Stimulated activated CD8-positive, alpha-beta memory T cell treated with anti-CD3 and anti-CD28 coated beads, Interleukin-12 subunit alpha, Interleukin-12 subunit beta, amount 100 ng/mL, for 4 hours (primary cell): ENCODE data around the gene PTPRN2.
"Not testable (repeated sequence)": the region's sequence is repeated elsewhere in the genome, so short reads cannot be mapped to it uniquely, and the experiment has no call there.

Experiments used
- DNase-seq: peaks from one replicate; pipeline ENCODE4 v3.0.0-alpha.2; 2020; ENCODE audit warnings: low read depth

The PTPRN2 gene

DNA sequence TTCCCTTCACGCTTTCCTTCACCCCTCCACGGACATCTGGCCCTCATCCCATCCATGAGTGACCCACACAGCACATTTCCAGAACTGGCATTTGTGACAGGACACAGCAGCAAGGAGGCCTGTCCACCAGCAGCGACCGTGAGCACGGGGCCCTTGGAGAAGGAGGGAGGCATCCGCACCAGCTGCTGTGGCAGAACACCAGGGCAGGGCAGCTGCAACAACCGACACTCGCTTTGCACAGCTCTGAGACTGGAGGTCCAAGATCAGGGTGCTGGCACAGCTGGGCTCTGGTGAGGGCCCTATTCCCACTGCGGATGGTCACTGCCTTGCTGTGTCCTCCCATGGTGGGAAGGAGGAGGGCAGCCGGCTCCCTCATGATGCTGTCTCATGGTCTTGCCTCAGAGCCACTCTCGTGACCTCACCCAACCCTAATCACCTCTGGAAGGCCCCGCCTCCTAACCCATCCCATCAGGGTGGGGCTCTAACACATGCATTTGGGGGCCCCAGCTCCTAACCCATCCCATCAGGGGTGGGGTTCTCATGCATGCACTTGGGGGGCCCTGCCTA lies 36.7 kb downstream of the PTPRN2 start:
- DNase-seq: no peak

DNA sequence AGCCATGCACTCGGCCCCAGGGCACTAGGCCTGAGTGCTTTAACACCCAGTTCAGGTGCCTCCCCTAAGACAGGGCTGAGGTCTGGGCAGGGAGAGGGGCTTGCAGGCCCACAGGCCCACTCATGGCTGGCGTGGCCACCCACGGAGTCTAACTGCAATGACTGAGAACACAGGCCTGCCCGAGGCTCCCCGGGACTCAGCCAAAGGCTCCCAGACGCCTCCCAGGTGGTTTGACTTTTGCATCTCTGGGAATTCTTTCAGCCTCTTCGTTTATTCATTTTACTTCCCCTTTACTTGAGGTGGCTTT lies 37.3 kb downstream of the PTPRN2 start:
- DNase-seq: no peak

DNA sequence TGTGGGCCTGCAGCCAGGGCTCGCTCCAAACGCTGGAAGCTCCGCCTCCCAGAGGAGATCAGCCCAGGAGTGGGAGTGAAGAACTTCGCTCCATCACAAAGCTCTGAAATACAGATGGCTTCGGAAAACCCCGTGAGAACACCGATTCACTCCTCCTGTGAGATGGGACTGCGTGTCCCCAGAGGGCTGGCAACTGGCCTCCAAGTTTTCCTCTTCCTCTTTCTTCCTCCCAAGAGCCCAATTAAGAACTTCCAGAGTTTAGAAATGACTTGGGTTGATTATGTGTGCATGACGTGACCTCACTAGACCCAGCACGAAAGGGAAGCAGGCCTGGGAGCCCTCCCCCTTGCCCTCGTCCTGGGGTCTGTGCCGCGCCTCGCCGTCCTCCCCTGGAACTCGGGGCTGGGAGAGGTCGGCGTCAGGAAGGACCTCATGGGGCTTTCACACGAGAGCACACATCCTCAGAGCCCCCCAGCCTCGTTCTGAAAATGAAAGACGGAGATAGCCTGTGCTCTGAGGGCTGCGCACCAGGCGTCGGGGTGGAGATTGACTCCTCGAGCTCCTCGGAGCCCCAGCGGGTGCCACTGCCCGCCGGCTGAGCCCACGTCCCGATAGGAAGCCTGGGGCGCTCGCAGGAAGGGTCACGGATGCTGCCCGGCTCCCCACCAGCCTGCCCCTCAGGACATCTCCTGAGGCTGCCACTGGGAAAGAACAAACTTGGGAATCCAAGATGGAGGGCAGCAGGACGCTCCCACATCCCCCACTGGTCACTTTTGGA lies 37.8 kb downstream of the PTPRN2 start:
- no peak for DNase-seq

DNA sequence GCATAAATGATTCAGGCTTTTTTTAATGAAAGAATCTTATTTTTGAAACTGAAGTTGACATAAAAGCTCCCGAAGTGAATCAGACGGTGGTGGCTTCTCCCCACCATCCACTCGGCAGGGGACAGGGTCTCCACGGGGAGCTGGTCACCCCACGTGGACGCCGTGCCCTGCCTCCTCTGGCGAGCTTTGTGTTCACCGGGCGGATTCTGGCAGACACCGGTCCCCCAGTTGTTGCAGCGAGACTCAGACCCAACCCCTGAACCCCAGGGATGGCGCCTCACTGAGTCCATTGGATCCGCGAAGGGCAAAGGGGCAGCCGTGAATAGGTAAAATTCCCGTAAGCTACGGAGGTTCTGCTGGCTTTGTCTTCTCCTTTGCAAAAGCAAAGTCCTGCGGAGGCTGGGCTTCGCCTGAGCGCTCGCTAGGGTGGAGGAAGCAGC lies 38.4 kb downstream of the PTPRN2 start:
- no peak for DNase-seq

DNA sequence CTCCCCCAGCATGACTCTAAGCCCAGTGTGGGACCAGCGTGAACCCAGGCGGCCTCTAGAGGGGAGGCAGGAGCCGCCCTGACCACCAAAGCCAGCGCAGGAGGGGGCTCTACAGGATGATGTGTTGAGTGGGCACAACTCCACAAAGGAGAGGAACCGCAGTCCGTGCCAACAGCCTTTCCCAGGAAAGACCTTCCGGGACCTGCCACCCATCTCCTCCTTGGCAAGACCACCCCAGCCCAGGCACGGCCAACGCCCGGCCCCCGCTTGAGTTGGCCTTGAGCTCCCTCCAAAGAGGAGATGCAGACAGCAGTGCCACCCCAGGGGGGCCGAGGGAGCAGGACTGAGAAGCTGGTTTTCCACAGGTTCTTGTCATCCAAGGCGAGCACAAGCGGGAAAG lies 38.9 kb downstream of the PTPRN2 start:
- no peak for DNase-seq

DNA sequence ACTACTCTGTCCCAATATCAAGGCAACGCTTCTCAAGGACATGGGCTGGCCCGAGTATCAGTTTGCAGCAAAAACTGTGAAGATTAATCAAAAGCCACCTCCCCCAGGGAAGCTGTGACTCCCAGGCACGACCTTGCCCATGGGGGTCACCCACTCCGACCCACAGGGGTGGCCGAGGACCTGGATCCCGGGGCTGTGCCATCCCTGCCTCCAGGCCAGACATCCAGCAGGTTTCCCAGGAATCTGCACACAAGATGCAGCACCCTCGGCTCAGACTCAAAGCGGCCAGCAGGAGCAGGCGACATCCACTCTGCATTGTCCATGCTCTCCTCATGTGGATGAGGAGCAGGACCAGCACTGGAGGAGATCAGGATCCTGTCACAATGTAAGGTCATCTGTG lies 39.8 kb downstream of the PTPRN2 start:
- DNase-seq: no peak

DNA sequence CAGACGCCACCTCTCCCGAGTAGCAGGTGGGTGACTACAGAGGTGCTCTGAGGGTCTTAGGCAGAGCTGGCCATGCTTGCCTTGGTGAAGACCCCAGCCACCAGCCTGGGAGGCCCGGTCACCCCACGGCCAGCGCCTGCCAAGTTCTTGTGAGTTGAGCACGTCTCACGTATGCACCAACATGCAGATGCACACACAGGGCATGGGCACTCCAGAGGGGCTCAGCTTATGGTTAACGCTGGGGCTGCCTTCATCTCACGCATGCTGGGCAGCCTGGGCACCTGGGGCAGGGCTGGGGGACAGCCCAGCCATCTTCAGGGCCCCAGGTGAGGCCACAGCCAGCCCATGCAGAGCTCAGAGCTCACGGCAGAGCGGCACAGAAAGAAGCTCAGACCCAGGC lies 41.0 kb downstream of the PTPRN2 start:
- no peak for DNase-seq

DNA sequence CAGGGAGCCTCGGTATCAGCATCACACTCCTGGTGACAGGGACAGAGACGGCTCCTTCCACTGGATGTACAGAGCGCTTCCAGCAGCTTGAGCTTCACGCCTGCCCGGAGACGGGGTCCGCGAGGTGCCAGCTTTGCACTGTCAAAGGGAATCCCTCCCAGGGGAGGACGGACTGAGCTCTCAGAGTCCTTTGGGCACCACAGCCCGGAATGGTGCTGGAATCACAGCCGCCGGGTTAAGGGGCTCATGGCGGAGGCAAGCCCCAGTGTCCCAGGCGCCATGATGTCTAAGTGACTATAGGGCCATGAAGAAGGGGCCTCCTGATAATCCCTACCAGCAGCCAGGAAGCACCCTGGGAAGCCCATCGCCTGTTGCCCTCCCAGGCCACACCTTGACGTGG lies 41.4 kb downstream of the PTPRN2 start:
- no peak for DNase-seq

DNA sequence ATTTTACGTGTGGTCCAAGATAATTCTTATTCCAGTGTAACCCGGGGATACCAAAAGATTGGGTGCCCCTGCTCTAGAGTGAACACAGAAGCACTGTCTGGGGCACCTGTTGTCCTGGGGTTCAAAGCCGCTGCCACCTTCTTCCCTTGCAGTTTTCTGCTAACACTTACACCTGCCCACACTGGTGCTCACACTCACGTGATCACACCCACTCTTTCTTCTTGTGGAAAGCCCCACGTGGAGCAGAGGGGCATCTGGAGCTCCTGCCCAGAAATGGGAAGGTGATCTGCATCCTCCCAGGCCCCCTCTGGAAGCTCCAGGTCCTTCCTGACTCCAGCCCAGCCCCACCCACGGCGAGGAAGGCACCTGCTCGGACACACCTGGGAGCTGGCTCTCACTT lies 42.9 kb downstream of the PTPRN2 start:
- DNase-seq: no peak

DNA sequence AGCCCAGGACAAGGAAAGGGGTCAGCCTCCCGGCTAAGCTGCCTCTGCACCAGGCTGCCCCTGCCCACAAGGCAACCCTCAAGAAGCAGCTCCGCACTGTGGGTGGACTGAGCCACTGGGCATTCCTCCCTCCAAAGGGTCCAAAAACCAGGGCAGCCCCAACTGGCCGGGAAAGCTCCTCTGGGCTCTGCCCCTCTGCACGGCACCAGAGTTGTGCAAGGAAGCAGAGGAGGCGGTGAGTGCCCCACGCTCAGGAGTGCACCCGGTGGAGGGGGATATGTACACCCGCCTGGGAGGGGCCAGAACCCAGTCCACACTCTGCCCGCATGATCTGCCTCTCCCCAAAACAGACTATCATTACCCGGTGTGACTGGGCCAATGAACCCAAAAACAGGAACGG lies 43.8 kb downstream of the PTPRN2 start:
- DNase-seq: no peak

DNA sequence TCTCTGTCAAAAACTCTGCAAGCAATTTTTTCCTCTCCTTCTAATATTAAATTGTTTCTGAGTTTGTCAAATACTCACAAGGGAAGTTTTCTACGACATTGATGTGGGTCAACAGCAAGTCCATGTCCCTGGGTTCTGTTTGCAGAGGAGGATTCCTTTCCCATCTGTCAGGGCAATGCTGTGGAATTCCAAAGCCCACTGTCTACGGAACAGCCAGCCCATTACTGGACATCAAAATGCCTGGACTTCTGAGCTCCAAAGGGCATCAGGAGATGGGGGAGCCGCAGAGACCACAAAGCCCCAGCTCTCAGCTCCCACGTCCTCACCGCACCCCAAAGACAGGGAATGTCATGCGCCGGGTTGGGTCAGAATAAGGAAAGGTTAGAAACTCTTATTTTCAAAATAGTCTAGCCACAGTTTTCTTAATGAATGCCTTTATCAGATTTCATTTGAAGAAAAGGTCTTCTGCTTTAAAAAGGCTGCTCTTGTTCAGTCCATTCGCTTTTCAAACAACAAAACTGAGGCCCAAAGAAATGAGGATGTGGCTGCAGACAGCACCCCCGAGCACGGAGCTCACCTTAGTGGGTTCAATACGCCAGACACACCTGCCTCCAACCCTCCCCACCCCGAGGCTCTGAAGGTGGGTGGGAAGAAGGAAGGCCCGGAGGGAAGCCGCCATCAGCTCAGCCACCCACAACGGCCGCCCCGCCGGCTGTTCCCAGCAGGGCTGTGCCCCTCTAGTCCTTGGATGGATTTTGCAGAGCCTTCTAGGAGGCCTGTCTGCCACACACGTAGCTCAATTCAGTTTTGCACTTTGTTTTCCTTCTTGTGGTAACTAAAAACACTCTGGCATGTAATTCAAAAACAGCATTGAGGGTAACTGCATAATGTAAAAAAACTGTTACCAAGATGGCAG lies 44.7 kb downstream of the PTPRN2 start:
- no peak for DNase-seq

DNA sequence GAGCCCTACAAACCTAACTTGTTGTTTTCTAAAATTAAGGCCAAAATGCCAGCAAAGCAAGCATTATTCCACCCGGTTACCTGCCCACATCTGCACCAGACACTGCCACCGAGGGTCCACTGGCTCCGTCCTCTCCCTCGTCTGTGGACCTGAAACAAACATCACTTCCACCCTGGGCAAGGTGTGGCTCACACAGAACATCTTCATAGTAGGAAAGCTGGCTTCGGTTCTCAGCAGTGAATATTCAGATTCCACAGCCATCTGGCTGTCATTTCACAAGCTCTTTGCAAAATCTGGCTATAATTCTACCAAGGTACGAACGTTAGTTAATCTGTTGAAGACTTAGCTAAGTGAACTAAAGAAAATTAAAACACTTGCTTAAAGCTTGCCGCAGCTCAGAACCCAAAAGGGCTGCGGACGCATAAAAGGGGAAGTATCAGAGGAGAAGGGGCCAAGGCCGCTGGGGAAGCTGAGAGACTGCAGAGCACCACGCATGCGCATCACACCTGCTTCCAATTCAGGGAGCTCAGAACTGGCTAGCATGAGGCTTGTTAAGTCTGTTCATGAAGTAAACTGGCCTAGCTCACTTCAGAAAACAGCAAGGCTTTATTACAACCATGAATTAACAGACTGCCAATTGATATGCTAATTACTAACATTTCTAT lies 46.1 kb downstream of the PTPRN2 start:
- DNase-seq: no peak

DNA sequence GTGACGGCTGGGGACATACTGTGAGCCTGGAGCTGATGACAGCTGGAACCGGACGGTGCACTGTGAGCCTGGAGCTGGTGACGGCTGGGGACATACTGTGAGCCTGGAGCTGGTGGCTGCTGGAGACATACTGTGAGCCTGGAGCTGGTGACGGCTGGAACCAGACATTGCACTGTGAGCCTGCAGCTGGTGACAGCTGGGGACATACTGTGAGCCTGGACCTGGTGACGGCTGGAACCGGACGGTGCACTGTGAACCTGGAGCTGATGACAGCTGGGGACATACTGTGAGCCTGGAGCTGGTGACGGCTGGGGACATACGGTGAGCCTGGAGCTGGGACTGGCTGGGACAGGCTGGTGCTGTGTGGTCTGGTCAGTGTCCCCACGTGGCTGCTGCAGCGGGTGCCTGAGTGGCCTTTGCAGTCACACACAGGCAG lies 47.9 kb downstream of the PTPRN2 start:
- DNase-seq: no peak

DNA sequence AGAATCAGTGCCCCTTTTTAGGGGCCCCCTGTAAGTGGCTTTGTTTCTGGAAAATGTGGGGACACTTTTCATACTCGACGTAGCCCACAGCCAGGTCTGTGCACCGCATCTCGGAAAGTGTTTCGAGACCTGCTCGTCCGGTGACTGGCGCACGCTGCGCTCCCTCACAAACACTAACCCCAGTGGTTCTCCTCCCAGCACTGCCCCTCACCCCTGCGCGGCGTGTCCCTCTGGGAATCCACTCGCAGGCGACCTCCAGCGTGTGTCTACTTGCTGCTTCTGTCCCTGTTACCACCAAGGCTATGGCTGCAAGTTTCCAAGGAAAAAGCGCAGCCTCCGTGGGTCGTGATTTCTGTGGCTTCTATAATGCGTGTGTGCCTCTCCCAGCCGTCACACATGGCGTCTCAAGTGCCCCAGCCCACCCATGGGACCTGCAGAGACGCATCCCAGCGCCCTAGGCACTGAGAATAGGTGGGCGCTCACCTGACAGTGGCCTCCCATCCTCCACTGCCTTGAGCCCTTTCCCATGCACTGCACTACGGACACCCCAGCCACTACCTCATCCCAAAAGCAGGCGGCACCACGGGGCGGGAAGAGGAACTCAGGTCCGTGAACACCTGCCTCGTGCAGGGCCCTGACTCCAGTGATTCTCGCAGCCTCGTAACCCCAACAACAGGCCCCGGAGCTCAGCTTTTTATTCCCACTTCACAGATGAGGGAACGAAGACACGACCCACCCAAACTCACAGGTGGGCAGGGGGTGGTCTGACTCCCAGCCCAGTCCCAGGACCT lies 49.3 kb downstream of the PTPRN2 start:
- DNase-seq: no peak

DNA sequence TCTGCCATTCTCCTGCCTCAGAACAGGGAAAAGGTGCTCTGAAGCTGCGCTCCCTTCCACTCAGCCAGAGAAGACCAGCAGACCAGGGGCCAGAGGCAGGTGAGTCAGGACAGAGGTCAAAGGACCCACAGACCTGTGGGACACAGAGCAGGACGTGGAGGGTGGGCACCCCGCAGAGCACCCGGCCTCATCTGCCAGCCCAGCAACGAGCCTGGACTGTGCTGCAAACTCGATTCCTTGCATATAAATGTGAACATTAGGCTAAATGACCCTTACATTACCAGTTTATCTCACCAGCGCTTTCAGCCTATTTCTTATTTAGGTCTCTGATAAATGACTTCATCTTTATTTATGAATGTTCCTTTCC lies 50.1 kb downstream of the PTPRN2 start:
- no peak for DNase-seq

DNA sequence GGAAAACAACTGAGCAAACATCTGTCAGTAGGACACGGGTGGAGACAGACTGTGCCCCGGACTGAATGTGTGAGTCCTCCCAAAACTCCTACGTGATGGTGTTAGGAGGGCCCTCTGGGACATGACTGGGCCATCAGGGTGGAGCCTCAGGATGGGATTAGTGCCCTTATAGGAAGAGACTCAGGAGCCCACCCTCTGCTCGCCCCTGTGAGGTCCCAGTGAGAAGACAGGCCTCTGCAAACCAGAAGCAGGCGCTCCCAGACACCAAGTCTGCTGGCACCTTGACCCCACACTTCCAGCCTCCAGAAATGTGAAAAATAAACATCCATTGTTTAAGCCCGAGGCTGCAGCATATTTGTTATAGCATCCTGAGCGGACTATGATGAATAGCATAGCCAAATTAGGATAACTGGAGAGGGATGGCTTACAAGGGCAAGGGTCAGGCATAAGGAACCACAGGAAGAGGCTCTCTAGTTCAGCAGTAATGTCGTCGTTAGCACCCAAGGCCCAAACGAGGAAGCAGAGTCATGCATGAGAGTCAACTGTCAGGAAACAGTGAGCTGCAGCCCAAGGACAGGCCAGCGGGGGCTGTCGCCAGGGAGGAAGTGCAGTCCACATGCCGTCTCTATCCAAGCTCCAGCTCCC lies 50.6 kb downstream of the PTPRN2 start:
- no peak for DNase-seq

DNA sequence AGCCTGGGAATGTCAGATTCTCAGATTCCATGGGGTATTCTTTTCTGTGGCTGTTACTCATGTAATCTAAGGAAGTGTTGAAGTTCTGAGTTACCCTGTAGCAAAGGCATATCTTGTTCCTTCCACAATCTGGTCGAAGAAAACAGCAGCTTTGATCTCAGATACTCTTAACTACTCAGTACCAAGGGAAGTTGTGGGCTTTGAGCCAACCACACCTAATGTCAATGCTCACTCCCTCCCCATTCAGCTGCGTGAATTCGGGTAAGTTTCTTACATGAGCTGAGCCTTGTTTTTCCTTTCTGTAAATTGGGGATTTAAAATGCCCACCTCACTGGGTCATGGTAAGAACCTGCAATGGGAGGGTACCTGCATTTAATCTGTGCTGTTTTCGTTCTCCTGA lies 52.5 kb downstream of the PTPRN2 start:
- DNase-seq: no peak

DNA sequence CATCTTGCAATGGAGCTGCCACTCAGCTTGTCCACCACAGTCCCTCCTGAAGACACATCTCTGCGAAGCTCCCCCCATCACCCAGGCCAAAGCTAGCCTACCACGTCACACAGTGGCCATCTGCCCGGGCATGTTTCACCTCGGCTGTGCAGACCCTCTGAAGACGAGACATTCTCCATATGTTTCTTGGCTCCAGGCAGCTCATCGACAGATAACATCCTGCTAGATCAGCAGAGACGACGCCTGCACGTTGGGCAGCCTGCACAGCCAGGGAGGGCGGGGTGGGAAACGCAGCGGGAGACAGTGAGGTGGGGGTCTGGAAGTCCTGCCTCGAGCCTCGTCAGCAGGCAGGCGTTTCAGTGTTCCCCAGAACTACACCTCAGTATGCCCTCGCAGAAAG lies 53.0 kb downstream of the PTPRN2 start:
- no peak for DNase-seq

DNA sequence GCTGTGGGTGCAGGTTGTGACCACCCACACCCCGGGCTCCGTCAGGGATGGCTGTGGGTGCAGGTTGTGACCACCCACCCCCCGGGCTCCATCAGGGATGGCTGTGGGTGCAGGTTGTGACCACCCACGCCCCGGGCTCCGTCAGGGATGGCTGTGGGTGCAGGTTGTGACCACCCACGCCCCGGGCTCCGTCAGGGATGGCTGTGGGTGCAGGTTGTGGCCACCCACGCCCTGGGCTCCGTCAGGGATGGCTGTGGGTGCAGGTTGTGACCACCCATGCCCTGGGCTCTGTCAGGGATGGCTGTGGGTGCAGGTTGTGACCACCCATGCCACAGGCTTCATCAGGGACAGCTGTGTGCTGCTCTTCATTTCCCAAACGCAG lies 53.5 kb downstream of the PTPRN2 start:
- DNase-seq: not testable (repeated sequence)

DNA sequence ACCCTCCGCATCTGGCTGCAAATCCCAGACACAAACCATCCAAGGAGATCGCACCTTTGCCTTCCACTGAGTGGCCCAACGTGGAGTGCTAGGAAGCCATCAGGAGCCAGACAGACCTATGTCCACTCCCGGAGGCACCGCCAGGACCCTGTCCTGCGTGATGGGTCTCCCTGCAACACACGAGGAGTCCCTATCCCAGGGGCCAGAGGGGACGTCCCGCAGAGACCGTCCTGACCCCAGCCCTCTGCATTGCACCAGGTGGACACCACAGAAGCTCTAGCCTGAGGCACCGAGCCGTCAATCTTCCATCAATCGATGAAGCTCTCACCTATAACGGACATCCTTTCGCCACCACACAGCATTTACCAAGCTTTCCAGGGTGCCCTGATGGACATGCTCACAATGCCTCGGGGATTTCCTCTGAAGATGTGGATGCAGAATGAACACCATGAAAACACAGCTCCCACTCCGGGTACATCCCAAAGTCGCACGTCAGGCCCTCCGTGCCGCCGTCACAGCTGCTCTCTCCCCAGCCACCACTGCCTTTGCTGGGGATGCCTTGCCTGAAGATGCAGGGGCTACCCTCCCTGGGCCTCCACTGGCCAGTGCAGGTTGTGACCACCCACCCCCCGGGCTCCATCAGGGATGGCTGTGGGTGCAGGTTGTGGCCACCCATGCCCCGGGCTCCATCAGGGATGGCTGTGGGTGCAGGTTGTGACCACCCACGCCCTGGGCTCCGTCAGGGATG lies 54.1 kb downstream of the PTPRN2 start:
- DNase-seq: no peak
